ENCODE data around the gene TUFM.
"Not testable (repeated sequence)": the region's sequence is repeated elsewhere in the genome, so short reads cannot be mapped to it uniquely, and the experiment has no call there.

The TUFM gene

DNA sequence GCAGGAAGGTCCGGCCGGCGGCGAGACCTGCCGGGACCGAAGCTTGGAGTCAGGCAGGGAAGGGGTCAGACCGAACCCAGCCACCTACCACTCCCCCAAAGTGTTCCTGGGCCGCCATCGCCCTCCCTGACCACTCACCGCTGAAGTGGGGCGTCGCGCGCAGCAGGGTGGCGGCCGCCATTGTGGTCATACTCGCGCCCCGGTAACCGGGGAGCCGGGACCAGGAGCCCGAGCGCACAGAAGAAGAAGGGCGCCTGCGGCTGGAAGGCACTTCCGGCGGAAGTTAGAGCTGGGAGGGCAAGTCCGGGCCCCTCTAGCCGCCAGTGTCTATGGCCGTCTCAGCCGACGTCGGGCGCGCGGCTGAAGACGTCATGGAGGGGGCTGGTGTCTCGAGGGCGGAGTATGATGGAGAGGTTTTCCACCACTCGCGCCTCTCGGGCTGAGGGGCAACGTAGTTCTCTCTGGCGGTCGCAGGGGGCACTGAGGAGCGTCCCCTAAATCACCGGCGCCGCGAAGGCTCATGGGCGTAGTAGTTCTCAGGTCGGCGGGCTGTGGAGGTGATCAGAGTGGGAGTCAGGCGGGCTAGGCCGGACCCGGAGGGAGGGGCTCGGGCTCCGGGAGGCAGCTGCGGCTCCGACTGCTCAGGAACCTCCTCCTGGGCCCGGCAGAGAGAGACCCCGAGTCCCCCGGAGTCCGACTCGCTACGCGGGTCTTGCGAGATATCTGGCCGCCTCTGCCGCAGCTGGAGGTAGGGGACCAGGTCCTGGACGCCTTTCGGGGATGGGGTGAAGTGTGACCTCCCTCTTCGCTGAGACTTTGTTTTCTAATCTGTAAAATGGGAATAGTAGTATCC, at the start of gene TUFM:
Gene TUFM (minus strand): TSS at position 269 of the 853 bp plus-strand sequence. CDS start 79 bp downstream, at position 190.
- peak; percentile 91 for DNase-seq (ENCODE audit: low read depth, low spot score)

DNA sequence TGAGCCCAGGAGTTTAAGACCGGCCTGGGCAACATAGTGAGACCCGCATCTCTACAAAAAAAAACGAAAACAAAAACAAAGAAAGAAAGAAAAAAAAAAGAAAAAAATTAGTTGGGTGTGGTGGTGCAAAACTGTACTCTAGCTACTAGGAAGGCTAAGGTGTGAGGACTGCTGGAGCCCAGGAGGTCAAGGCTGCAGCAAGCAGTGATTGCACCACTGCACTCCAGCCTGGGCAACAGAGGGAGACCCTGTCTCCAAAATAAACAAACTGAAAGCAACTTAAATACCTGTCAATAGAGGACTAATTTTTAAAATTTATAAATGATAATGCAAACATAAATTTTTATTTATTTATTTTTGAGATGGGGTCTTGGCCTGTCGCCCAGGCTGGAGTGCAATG, 49.5 kb upstream of the TUFM start:
- no peak for DNase-seq (ENCODE audit: low read depth, low spot score)

DNA sequence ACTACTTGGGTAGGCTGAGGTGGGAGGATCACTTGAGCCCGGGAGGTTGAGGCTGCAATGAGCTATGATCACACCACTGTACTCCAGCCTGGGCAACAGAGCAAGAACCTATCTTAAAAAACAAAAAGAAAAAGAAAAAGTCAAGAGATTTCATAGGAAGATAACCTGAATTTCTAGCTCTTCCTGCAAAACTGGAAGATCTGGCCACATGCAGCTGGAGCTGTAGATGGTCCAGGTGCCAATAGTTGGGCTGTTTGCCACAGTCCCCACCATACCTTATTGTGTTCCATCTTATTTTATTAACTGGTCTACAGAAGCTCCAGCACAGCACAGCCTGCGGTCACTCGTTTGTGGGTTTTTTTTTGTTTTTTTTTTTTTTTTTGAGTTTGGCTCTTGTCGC, 47.1 kb upstream of the TUFM start:
- no peak for DNase-seq (ENCODE audit: low read depth, low spot score)

DNA sequence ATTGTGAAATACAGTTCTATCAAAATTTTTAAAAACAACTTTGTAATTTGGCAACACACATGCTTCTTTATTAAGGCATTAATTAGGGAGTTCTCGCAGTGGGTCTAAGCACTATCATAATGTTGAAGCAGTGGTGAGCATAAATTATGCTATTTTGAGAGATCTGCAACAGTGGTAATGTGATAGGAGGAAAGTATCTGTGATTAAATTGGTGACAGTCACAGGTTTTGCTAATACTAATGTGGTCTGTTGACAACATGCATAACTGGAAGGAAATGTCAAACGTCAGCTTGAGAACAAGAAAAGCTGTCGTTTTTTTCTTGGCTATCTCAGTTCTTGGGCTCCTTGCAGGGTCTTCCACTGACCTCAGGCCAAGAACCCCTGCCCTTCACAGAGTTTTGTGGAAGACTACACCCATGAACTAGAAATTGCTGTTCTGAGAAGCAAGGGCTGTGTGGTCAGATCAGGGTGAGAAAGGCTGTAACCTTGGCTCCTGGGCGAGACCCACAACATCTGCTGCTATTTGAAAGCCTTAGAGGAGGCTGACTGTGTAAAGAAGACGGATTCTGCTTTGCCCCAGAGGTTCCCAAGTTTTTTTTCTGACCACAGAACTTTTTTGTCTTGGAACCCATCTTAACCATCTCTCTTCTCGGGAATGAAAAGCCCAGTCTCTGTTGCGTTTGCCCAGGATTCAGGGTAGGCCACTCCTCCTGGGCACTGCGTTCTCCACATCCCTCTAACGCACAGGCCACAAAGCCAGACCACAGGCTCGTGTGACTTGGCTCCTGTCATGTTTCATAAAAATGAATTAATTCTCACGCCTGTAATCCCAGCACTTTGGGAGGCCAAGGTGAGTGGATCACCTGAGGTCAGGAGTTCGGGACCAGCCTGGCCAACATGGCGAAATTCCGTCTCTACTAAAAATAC, 46.1 kb upstream of the TUFM start:
- DNase-seq (ENCODE audit: low read depth, low spot score): no peak

DNA sequence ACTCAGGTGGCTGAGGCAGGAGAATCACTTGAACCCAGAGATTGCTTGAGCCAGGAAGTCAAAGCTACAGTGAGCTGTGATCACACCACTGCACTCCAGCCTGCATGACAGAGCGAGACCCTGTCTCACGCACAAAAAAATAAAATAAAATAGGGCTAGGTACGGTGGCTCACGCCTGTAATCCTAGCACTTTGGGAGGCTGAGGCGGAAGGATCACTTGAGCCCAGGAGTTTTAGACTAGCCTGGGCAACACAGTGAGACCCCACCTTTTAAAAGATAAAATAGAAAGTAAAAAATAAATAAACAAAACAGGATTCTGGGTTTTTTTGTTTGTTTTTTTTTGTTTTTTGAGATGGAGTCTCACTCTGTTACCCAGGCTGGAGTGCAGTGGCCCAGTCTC, 44.2 kb upstream of the TUFM start:
- not testable (repeated sequence) for DNase-seq (ENCODE audit: low read depth, low spot score)

- DNase-seq (ENCODE audit: low read depth, low spot score): no peak
Observed at GRCh38 chr16:28886945-28887344, 40.8 kb upstream of the TUFM start.

DNA sequence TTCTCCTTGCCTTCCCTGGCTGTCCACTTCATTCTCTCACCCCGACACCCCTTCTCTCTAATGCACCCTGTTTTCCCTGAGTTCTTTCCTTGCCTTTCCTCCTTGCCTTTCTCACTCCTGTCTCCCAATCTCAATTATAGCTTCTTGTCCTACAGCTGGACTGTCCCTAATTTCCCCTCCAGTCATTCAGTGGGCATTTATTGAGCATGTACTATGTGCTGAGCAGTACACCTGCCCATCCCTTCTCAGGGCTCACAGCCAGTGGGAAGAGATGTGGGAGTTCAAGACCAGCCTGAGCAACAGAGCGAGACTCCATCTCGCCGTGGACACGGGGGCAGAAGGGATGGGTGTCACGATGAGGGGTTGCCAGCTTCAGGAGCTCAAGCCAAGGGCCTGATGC, 37.9 kb upstream of the TUFM start:
- no peak for DNase-seq (ENCODE audit: low read depth, low spot score)

GRCh38 chr16:28883221-28883996, 37.3 kb upstream of the TUFM start:
- DNase-seq (ENCODE audit: low read depth, low spot score): no peak

DNA sequence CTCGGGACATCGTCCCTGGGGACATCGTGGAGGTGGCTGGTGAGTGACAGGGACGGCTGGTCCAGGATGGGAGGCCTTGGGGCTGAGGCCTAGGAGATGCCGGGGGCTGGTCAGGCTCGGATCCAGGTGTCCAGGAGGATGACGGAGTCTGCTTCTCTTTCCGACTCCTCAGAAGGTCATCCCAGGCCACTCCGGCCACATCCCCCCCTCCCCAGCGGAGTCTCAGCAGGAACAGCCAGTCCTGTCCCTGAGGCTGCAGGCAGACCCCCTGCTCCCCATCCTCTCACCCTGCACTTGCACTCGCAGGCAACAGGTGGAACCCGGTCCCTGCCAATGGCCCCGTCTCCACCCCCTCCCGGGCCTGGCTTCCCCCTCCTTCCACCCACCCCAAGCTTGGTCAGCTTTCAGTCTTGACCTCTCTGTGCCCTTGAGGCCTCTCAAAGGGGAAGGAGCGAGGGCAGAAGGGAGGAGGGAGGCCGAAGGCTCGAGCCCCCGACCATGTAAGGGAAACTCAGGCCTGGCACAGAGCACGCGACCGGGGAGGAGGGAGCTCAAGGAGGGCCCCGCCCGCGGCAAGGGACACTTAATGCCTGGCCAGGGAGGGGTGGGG, 36.5 kb upstream of the TUFM start:
- no peak for DNase-seq (ENCODE audit: low read depth, low spot score)

DNA sequence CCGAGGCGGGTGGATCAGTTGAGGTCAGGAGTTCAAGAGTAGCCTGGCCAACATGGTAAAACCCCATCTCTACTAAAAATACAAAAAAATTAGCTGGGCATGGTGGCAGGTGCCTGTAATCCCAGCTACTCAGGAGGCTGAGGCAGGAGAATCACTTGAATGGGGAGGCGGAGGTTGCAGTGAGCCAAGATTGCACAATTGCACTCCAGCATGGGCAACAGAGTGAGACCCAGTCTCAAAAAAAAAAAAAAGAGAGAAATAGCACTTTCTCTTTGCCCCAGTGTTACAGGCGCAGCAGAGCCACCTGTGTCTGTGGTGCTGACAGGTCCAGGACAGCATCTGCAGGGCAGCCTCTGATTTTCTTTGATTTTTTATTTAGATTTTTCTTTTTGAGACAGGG, 35.4 kb upstream of the TUFM start:
- DNase-seq (ENCODE audit: low read depth, low spot score): not testable (repeated sequence)

- DNase-seq (ENCODE audit: low read depth, low spot score): no peak
Observed at GRCh38 chr16:28880955-28881354, 34.8 kb upstream of the TUFM start.

DNA sequence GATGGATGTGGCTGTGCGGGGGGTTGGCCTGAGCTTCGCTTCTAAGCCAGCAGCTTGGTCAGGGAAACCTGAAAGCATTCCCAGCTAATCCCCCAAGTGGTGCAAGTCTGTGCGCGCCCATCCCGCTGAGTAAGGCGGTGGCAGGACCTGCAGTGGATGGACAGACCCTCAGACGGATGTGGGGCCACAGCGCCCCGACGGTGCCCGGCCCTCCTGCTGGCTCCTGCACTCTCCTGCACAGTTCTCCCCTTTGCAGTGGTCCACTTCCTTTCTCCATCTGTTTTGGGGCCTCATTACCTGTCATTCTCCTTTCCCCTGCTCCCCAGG, 34.4 kb upstream of the TUFM start:
- no peak for DNase-seq (ENCODE audit: low read depth, low spot score)

GRCh38 chr16:28879841-28880588, 33.9 kb upstream of the TUFM start:
- no peak for DNase-seq (ENCODE audit: low read depth, low spot score)

DNA sequence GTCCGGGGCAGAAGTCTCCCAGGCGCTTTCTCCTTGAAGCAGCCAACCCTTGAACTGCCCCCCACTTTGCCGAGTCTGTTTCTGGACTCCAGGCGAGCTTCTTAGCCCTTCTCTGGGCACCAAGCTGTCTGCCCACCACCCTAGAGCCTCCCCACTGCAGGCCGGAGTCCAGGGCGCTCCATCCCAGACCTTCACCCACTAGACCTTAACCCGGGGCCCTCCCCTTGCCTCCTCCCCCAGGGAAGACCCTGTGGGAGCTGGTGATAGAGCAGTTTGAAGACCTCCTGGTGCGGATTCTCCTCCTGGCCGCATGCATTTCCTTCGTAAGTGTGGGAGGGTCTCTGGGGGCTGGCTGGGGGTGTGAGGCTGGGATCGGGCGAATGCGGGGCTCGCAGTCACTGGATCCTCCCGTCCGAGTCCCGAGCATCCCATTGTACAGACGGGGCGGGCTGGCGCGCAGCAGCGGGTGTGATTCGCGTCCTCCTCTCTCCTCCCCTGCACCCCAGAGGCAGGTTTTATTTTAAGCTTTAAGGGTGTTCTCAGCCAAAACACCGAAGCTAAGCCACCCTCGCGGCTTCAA, 33.2 kb upstream of the TUFM start:
- DNase-seq (ENCODE audit: low read depth, low spot score): no peak

DNA sequence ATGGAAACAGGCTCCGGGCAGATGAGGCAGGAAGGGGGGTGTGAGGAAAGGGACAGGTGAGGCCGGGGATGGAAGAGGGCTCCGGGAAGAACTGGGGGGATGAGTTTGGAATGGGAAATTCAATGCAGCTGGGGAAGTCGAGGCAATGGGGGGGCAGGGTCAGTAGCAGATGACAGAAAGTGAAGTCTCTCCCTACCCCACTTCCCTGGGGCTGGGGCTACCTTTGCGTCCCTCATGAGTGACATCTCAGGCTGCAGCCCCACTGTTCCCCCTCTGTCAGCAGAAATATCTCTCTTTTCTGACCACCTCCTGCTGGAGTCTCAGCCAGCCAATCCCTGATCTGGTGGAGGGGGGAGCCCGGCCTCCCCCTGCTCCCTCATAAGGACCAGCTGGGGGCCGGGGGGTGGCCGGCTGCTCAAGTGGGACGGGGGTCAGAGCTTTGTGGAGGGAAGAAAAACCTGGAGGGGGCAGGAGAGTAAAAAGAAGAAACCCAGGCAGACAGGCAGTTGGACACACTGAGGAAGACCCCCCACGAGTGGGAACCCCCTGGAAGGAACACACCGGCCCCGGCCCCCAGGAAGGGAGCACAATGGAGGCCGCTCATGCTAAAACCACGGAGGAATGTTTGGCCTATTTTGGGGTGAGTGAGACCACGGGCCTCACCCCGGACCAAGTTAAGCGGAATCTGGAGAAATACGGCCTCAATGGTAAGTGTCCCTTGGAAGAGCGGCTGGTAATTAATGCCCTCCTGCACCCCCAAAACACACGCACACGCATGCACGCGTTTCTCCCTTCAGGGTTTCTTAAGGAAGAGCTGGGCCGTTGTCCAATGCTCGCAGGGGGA, 32.2 kb upstream of the TUFM start, which contains the start of gene ATP2A1:
Gene ATP2A1 (plus strand): TSS at position 406 of the 844 bp plus-strand sequence. CDS start 184 bp downstream, at position 590.
- DNase-seq (ENCODE audit: low read depth, low spot score): no peak

- no peak for DNase-seq (ENCODE audit: low read depth, low spot score)
Observed at GRCh38 chr16:28877655-28878000, 31.5 kb upstream of the TUFM start.

- DNase-seq (ENCODE audit: low read depth, low spot score): no peak
Observed at GRCh38 chr16:28876973-28877654, 31.0 kb upstream of the TUFM start.

DNA sequence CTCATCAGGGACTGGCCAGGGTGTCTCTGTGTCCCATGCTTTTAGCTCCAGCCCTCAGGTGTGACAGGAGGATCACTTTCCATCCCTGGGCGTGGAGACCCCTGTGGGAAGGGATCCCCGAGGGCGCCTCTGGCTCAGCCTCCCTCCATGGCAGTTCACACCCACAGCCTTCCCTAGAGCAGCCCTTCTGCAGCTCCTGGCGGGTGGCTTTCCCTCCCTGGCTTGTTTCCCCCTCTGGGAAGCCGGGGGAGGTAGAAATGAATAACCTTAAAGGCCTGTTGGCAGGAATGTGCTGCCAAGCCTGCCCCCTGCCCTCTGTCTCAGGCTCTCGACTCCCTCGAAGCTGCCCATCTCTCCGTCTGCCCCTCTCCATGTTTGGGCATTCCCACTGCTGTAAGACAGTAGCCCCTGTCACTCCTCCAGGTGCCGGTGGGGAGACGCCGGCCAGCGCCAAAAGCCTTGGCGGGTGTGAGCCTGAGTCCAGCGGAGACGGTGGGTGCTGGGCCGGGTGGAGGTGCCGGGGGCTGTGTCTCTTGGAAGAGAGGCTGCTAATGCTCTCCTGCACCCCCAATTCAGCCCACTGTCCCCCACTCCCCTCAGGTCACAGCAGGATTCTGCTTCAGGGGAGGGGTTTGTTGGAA, 30.0 kb upstream of the TUFM start:
- DNase-seq (ENCODE audit: low read depth, low spot score): no peak

Measured in iPS DF 19.7 (cell line).